Adrenal gland (tissue), 5 donors: Measurements from ENCODE around the gene WASHC3.

Experiments
- POLR2A ChIP-seq, 2 donors: fragments of 450-650 bp; IDR thresholded peaks; one replicate each; pipeline ENCODE4 v1.6.1; 2017; ENCODE audit warnings: antibody characterized with exemption in 2 of 2, mild to moderate bottlenecking in 2 of 2, moderate library complexity in 1 of 2
- TF ChIP-seq, protein P1 (sequence below), 6 experiments: fragments of 450-650 bp in 4 of 6; fragments of 200-600 bp in 2 of 6; sonication (generic) in 1 of 6; IDR thresholded peaks; 1 replicate in 5 of 6; 2 replicates in 1 of 6; pipeline versions ENCODE4 v1.5.1 to v1.8.0; 2016 to 2021; ENCODE audit warnings: antibody characterized with exemption in 6 of 6, mild to moderate bottlenecking in 2 of 6, moderate library complexity in 1 of 6
- donor health status: DM: no; HTN: no; CAD: no.

DNA sequence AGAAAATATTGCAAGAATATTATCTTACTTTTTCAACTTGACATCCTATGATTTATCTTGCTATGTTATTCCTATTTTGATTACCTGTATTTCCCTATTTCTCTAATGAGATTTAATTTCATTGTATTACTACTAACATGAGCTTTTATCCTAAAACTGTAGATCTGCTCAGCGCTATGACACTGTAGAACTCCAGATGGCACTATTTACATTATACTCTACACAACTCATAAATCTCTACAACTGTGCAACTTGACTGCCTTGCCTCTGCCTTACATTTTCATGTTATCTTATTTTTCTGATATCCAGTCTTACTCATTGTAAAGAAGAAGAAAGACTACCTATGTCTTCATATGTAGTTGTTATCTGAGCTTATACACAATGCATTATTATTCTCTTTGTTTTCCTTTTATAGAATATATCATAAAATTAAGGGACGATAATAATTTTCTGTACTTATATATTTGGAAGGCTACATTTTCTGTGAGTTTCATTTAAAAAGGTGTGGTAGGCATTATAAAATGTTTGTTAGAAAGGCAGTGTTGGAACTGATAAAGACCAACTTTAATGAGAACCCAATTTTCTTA lies 34.0 kb upstream of the WASHC3 start:
- TF ChIP-seq, protein P1, sequence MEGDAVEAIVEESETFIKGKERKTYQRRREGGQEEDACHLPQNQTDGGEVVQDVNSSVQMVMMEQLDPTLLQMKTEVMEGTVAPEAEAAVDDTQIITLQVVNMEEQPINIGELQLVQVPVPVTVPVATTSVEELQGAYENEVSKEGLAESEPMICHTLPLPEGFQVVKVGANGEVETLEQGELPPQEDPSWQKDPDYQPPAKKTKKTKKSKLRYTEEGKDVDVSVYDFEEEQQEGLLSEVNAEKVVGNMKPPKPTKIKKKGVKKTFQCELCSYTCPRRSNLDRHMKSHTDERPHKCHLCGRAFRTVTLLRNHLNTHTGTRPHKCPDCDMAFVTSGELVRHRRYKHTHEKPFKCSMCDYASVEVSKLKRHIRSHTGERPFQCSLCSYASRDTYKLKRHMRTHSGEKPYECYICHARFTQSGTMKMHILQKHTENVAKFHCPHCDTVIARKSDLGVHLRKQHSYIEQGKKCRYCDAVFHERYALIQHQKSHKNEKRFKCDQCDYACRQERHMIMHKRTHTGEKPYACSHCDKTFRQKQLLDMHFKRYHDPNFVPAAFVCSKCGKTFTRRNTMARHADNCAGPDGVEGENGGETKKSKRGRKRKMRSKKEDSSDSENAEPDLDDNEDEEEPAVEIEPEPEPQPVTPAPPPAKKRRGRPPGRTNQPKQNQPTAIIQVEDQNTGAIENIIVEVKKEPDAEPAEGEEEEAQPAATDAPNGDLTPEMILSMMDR (IDR thresholded peaks at IDR 0.05): peak in 1 of 6 experiments; percentile 13
- no peak for TF ChIP-seq POLR2A (IDR thresholded peaks at IDR 0.05)
